ENCODE results near the gene SCYGR2.
"Not testable (repeated sequence)": the region's sequence is repeated elsewhere in the genome, so short reads cannot be mapped to it uniquely, and the experiment has no call there.

SCYGR2 gene

DNA sequence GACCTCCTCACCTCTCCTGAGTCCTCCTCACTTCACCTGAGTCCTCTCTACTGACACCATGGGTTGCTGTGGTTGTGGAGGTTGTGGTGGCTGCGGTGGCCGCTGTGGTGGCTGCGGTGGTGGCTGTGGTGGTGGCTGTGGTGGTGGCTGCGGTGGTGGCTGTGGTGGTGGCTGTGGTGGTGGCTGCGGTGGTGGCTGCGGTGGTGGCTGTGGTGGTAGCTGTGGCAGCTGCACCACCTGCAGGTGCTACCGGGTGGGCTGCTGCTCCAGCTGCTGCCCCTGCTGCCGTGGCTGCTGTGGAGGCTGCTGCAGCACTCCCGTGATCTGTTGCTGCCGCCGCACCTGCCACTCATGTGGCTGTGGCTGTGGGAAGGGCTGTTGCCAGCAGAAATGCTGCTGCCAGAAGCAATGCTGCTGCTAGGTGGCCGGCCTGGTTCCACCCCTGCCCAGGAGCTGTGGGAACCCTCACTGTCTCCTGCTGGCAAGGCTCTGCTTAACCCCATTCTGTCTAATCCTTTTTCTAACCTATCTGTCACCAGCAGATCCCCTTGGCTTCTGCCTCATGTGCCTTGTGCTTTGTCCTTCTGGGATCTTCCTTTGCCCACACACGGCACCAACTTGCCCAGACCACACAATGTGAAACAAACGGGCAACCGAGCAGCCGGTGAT, at the start of gene SCYGR2:
TSS of gene SCYGR2 (plus strand) at position 59 of the 669 bp plus-strand sequence. CDS start at position 59, 0 bp downstream.
- H3K4me3 ChIP-seq (replicated peaks in 1 of 2; ENCODE audit: low read depth in 2 of 2, low read length in 2 of 2); DNase-seq (ENCODE audit: low read depth in 2 of 2): not testable (repeated sequence)

DNA sequence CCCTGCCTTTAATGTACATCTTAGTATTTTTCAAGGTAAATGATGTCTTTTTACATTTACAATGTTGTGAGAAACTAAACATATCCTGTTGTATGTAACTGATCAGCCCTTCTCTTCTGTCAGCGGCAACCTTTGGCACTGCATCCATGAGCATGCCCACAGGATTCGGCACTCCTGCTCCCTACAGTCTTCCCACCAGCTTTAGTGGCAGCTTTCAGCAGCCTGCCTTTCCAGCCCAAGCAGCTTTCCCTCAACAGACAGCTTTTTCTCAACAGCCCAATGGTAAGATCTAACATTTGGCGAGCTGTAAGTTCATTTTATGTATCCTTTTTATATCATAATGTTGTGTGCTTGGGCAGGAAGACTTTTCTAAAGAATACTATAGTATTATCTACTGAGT, 46.9 kb upstream of the SCYGR2 start:
- no peak for DNase-seq (ENCODE audit: low read depth in 2 of 2)
- TF ChIP-seq, protein P1, sequence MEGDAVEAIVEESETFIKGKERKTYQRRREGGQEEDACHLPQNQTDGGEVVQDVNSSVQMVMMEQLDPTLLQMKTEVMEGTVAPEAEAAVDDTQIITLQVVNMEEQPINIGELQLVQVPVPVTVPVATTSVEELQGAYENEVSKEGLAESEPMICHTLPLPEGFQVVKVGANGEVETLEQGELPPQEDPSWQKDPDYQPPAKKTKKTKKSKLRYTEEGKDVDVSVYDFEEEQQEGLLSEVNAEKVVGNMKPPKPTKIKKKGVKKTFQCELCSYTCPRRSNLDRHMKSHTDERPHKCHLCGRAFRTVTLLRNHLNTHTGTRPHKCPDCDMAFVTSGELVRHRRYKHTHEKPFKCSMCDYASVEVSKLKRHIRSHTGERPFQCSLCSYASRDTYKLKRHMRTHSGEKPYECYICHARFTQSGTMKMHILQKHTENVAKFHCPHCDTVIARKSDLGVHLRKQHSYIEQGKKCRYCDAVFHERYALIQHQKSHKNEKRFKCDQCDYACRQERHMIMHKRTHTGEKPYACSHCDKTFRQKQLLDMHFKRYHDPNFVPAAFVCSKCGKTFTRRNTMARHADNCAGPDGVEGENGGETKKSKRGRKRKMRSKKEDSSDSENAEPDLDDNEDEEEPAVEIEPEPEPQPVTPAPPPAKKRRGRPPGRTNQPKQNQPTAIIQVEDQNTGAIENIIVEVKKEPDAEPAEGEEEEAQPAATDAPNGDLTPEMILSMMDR (IDR thresholded peaks at IDR 0.05; ENCODE audit: low read depth, low read length) = no peak
- H3K4me3 ChIP-seq (replicated peaks in 1 of 2; ENCODE audit: low read depth in 2 of 2, low read length in 2 of 2) = no peak overlapping the region

DNA sequence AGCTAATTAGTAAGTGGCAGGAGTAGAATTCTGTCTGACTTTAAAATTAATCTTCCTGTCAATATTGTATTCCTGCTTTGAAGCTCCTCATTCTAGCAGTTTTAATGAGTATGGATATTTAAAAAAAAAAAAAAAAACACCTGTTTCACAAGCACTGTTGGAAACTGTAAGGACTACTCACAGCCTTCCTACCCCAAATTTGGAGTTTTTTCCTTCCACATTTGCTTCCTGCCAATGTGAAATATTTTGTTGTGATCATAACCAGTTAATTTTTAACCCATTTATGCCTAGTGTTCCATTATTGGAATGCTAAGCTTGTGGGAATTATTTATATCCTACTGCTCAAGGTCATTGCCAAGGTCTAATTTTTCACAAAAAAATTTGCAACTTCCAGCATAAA, 36.1 kb upstream of the SCYGR2 start:
- no peak overlapping the region for H3K4me3 ChIP-seq (replicated peaks in 1 of 2; ENCODE audit: low read depth in 2 of 2, low read length in 2 of 2)
- no peak for DNase-seq (ENCODE audit: low read depth in 2 of 2)
- TF ChIP-seq, protein P1 (IDR thresholded peaks at IDR 0.05; ENCODE audit: low read depth, low read length) = no peak

DNA sequence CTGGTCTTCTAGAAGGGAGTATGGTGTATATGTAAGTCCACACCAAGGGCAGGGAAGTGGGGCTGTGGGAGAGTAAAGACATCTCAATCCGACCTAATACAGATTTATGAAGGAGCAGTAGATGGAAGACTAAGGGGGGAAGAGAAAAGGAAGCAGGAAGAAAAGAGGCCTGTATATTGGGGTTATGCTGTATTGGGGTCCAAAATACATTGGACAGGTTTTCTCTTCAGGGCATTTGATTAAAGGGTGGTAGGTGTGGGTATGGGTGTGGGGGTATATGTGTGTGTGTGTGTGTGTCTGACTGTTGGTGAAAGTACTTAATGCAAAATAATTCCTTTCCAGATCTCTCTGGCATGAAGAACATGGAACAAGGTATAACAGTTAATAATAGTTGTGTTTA, 33.6 kb upstream of the SCYGR2 start:
- DNase-seq (ENCODE audit: low read depth in 2 of 2) = no peak

GRCh38 chr2:227566012-227566411, 32.7 kb upstream of the SCYGR2 start:
- no peak overlapping the region for H3K4me3 ChIP-seq (replicated peaks in 1 of 2; ENCODE audit: low read depth in 2 of 2, low read length in 2 of 2)
- TF ChIP-seq, protein P1 (IDR thresholded peaks at IDR 0.05; ENCODE audit: low read depth, low read length) = no peak
- no peak for DNase-seq (ENCODE audit: low read depth in 2 of 2)

More for the DNA sequence above, 33.6 kb upstream of the SCYGR2 start:
- TF ChIP-seq, protein P1 (IDR thresholded peaks at IDR 0.05; ENCODE audit: low read depth, low read length) = no peak
- H3K4me3 ChIP-seq (replicated peaks in 1 of 2; ENCODE audit: low read depth in 2 of 2, low read length in 2 of 2) = no peak overlapping the region

DNA sequence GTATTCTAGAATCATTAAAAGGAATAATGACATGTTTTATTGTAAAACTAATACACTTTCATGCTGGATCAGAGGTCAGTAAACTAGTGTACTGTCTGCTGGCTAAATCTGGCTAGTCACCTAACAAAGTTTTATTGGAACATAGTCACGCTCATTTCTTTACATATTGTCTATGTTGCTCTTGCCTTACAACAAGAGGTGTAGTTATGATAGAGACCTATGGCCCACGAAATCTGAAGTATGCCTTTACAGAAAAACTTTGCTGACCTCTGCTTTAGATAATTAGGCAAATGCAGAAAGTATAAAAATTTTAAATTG, 29.9 kb upstream of the SCYGR2 start:
- no peak overlapping the region for H3K4me3 ChIP-seq (replicated peaks in 1 of 2; ENCODE audit: low read depth in 2 of 2, low read length in 2 of 2)
- TF ChIP-seq, protein P1 (IDR thresholded peaks at IDR 0.05; ENCODE audit: low read depth, low read length) = no peak
- no peak for DNase-seq (ENCODE audit: low read depth in 2 of 2)

DNA sequence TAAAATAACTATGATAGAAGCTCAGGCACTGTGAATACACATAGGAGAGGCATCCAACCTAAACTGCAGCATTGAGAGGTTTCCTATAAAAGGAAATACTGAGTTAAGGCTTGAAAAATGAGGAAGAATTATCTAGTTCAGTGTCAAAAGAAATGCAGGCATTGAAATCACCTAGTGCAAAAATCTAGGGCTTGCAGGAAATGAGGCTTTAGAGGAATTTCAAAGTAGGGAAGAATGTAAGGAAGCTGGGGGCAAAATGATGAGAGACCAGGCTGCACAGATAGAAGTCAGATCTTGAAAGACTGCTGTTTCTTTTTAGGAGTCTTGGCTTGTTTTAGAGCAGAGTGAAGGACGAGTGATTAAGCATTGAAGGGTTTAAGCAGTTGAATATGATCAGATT, 28.1 kb upstream of the SCYGR2 start:
- DNase-seq (ENCODE audit: low read depth in 2 of 2) = no peak
- no peak overlapping the region for H3K4me3 ChIP-seq (replicated peaks in 1 of 2; ENCODE audit: low read depth in 2 of 2, low read length in 2 of 2)
- TF ChIP-seq, protein P1 (IDR thresholded peaks at IDR 0.05; ENCODE audit: low read depth, low read length) = no peak
